ENCODE results near the gene CEBPA. TPM values are rescaled to one million over a fixed set of nuclear protein-coding genes. Genes with fewer than 3 reads are reported as not detected.

Gene CEBPA
- total and polyA plus RNA-seq, 2 donors (not counting 1 experiment from before 2014, with no cell fraction given) = 1.7 to 2.6 TPM

- Histone ChIP-seq H3K27me3 (replicated peaks in 1 of 4; ENCODE audit: control extremely low read depth in 1 of 4, control insufficient read depth in 3 of 4, insufficient read depth in 4 of 4, low read length in 3 of 4) (peaks cover 0 to 11% (median 3%) of the 10 kb centered on the region in 4 experiments), H3K9me3 (ENCODE audit: control extremely low read depth in 1 of 3, control insufficient read depth in 2 of 3, insufficient read depth in 1 of 3, low read length in 2 of 3) (peaks cover 0 to 12% (median 12%) of the 10 kb centered on the region in 3 donors), H4K20me1 (ENCODE audit: control insufficient read depth, insufficient read depth, low read length, poor library complexity, severe bottlenecking) (no peaks in the 10 kb centered on the region), H3K4me3 (ENCODE audit: control extremely low read depth in 1 of 5, extremely low read depth in 1 of 5, insufficient read depth in 1 of 5, low read depth in 2 of 5, low read length in 4 of 5) (no peak overlapping the region), H3K9ac (ENCODE audit: low read length) (no peak overlapping the region), H3K4me2 (replicated peaks; ENCODE audit: low read depth, low read length, poor library complexity, severe bottlenecking) (no peak overlapping the region), H3K4me1 (ENCODE audit: control insufficient read depth in 2 of 2, insufficient read depth in 2 of 2, low read length in 2 of 2) (no peaks in the 10 kb centered on the region), H3K36me3 (replicated peaks in 1 of 2; ENCODE audit: control extremely low read depth in 1 of 2, control insufficient read depth in 1 of 2, extremely low read depth in 1 of 2, insufficient read depth in 2 of 2, low read length in 1 of 2) (no peaks in the 10 kb centered on the region), H2AFZ (ENCODE audit: insufficient read depth, low read depth, low read length, poor library complexity, severe bottlenecking) (no peak overlapping the region), H3K79me2 (ENCODE audit: control insufficient read depth, insufficient read depth, low read length) (no peaks in the 10 kb centered on the region), H3K27ac (ENCODE audit: low read length in 2 of 2) (no peak overlapping the region)
- intact Hi-C loops (cut with micrococcal nuclease) = no loop called here
- no peak overlapping the region for H3K4me3 Mint-ChIP-seq
- H3K27me3 Mint-ChIP-seq = peaks cover 32% of the 10 kb centered on the region
- no peak for DNase-seq
- no peak for ATAC-seq (ENCODE audit: low read depth)
- POLR2A ChIA-PET = no interaction called here
- WGBS (ENCODE audit: insufficient coverage) = 88% methylated on average over 11 of the region's 12 CpGs
- H3K9me3 Mint-ChIP-seq (ENCODE audit: insufficient read depth) = peaks cover 9% of the 10 kb centered on the region
- TF ChIP-seq EZH2 (IDR thresholded peaks at IDR 0.05; ENCODE audit: borderline replicate concordance, insufficient read depth, low read depth, low read length, poor library complexity, severe bottlenecking) (no peak), CTCF (IDR thresholded peaks at IDR 0.05) (no peak)
- CTCF ChIA-PET = no interaction called here
- H3K4me1 Mint-ChIP-seq = peaks cover 5% of the 10 kb centered on the region
- H3K27ac Mint-ChIP-seq = no peak overlapping the region
Measured at GRCh38 chr19:33284146-33284643, 18.1 kb downstream of the CEBPA start.

GRCh38 chr19:33283589-33283988, 18.7 kb downstream of the CEBPA start:
- ChIA-PET CTCF (no interaction called here), POLR2A (no interaction called here)
- H3K27ac Mint-ChIP-seq = no peak overlapping the region
- peaks cover 0 to 12% (median 9%) of the 10 kb centered on the region in 3 donors for H3K9me3 ChIP-seq (ENCODE audit: control extremely low read depth in 1 of 3, control insufficient read depth in 2 of 3, insufficient read depth in 1 of 3, low read length in 2 of 3)
- H3K9me3 Mint-ChIP-seq (ENCODE audit: insufficient read depth) = peaks cover 4% of the 10 kb centered on the region
- peaks cover 0 to 11% (median 3%) of the 10 kb centered on the region in 4 experiments for H3K27me3 ChIP-seq (replicated peaks in 1 of 4; ENCODE audit: control extremely low read depth in 1 of 4, control insufficient read depth in 3 of 4, insufficient read depth in 4 of 4, low read length in 3 of 4)
- no peak overlapping the region for H3K4me3 Mint-ChIP-seq
- H3K4me1 ChIP-seq (ENCODE audit: control insufficient read depth in 2 of 2, insufficient read depth in 2 of 2, low read length in 2 of 2) = no peaks in the 10 kb centered on the region
- H3K36me3 ChIP-seq (replicated peaks in 1 of 2; ENCODE audit: control extremely low read depth in 1 of 2, control insufficient read depth in 1 of 2, extremely low read depth in 1 of 2, insufficient read depth in 2 of 2, low read length in 1 of 2) = no peaks in the 10 kb centered on the region
- no peak overlapping the region for H2AFZ ChIP-seq (ENCODE audit: insufficient read depth, low read depth, low read length, poor library complexity, severe bottlenecking)
- no peaks in the 10 kb centered on the region for H3K79me2 ChIP-seq (ENCODE audit: control insufficient read depth, insufficient read depth, low read length)
- ATAC-seq (ENCODE audit: low read depth) (no peak), DNase-seq (no peak)
- 93% methylated on average over 5 of the region's 6 CpGs for WGBS (ENCODE audit: insufficient coverage)
- TF ChIP-seq CTCF (IDR thresholded peaks at IDR 0.05) = no peak
- TF ChIP-seq EZH2 (IDR thresholded peaks at IDR 0.05; ENCODE audit: borderline replicate concordance, insufficient read depth, low read depth, low read length, poor library complexity, severe bottlenecking) = no peak
- intact Hi-C loops (cut with micrococcal nuclease) = no loop called here
- no peak overlapping the region for H3K4me3 ChIP-seq (ENCODE audit: control extremely low read depth in 1 of 5, extremely low read depth in 1 of 5, insufficient read depth in 1 of 5, low read depth in 2 of 5, low read length in 4 of 5)
- H3K4me1 Mint-ChIP-seq = peaks cover 5% of the 10 kb centered on the region
- peaks cover 27% of the 10 kb centered on the region for H3K27me3 Mint-ChIP-seq
- no peak overlapping the region for H3K9ac ChIP-seq (ENCODE audit: low read length)
- H3K27ac ChIP-seq (ENCODE audit: low read length in 2 of 2) = no peak overlapping the region
- H3K4me2 ChIP-seq (replicated peaks; ENCODE audit: low read depth, low read length, poor library complexity, severe bottlenecking) = no peak overlapping the region
- no peaks in the 10 kb centered on the region for H4K20me1 ChIP-seq (ENCODE audit: control insufficient read depth, insufficient read depth, low read length, poor library complexity, severe bottlenecking)

Data from B cell (primary cell).